Measurements from ENCODE around the gene ZBTB16.
"Not testable (repeated sequence)": the region's sequence is repeated elsewhere in the genome, so short reads cannot be mapped to it uniquely, and the experiment has no call there.

Gene ZBTB16

GRCh38 chr11:114047327-114047726, 12.2 kb upstream of the ZBTB16 start:
- DNase-seq: no peak

GRCh38 chr11:114049050-114049449, 10.5 kb upstream of the ZBTB16 start:
- no peak for DNase-seq

DNA sequence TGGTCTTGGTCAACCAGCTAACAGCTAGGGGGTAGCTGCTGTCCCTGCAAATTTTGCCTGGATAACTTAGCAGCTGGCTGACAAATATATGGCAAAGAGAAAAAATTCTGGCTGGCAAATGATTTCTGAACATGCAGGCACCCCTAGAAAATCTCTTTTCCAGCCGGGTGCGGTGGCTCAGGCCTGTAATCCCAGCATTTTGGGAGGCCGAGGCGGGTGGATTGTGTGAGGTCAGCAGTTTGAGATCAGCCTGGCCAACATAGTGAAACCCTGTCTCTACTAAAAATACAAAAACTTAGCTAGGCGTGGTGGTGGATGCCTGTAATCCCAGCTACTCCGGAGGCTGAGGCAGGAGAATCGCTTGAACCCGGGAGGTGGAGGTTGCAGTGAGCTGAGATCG, 9.7 kb upstream of the ZBTB16 start:
- not testable (repeated sequence) for DNase-seq

DNA sequence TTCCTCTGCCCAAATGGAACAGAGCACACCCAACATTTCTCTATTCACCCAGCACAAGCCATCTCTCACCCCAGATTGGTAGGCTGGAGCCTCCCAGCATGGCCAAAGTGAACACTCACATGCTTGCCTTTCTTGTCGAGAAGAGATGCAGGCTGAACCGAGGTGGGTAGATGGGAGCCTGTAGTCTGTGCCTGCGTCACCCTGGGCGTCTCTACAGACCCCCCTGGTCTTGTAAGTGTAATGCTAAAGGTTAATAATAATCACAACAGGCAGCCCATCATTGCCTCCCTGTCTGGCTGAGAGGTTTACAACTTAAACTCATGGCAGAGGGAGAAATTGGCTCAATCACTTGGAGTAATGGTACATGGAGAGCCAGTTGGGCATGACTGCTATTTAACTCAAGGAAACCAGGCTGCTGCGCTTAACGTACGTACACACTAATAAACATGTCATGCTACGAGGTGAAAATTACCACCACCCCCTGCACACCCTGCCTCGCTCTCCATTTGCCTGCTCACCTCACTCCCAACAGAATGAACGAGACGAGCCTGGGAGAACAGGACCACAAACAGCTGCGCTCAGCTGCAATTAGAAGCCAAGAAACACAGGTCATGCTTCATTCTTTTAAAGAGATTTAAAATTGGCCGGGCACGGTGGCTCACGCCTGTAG, 9.1 kb upstream of the ZBTB16 start:
- no peak for DNase-seq

GRCh38 chr11:114051558-114051957, 8.0 kb upstream of the ZBTB16 start:
- no peak for DNase-seq

- no peak for DNase-seq
Observed at GRCh38 chr11:114052160-114052559, 7.4 kb upstream of the ZBTB16 start.

GRCh38 chr11:114053406-114053805, 6.1 kb upstream of the ZBTB16 start:
- no peak for DNase-seq

DNA sequence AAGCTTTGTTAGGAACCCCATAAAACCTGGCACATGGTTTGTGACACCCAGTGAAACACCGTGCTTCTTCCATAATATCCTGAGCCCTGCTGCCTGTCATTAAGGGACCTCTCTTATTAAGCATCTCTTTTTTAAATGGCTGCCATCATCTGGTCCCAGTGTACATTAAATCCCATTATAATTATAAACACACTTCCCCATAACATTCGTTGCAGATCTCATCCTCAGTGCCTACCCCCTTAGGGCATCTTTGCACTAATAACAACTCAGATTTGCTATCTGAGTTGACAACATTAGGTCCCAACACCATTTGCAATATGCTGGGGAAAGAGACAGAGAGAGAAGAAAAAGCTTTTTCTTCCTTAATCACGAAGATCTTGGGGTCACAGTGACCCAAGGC, 4.7 kb upstream of the ZBTB16 start:
- no peak for DNase-seq

- DNase-seq: no peak
Observed at GRCh38 chr11:114056409-114056808, 3.1 kb upstream of the ZBTB16 start.

- no peak for DNase-seq
Observed at GRCh38 chr11:114057147-114057546, 2.4 kb upstream of the ZBTB16 start.

- DNase-seq: no peak
Observed at GRCh38 chr11:114057605-114058004, 1.9 kb upstream of the ZBTB16 start.

DNA sequence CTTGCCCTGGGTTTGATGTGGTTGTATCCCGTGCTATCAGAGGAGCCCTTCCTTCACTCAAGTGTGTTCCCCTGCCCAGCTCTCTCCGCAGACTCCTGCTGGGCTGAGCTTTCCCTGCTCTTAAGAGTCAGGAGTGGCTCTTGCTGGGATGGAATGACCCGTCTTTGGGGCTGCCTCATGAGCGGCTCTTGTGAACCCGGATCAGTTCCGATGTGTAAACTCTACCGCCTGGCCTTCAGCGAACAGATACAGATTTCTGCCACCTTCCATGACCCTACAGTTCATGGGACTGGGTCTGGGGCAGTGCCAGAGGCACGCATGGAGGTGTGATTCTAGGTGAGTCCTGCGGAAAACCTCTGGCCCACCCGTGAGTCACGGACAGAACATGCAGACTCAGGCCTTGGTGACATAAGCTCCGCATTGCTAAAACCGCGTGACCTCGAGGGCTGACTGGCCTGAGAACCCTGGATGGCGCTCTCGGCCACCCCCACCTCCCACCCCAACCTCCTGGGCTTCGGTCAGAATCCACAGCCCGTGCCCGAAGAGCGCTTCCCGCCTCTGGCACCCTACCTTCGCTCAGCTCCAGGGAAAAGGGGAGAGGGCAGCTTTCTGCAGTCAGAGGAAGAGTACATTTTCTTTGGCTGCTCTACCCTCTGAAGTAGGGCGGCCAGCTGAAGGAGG, 1.3 kb upstream of the ZBTB16 start:
- DNase-seq: no peak

- DNase-seq: no peak
Observed at GRCh38 chr11:114058871-114059277, 637 bp upstream of the ZBTB16 start.

DNA sequence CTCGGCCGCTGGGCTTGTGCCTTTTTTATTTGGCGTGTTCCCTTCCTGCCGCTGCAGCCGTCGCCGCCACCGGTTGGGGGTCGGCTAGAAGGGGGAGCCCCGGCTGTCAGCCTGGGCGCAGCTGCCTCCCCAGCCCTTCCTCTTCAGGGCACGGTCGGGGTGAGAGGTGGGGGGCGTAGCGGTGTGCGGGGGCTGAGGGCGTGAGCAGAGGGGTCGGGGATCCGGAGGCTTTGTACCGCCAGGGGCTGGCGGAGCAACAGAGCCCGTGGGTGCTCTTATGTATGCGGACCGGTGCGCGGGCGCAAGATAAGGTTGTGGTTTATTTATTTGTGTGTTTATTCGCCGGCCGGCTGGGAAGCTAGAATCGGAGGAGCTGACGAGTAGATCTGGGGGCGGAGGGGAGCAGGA, 477 bp downstream of the ZBTB16 start:
- DNase-seq: no peak

DNA sequence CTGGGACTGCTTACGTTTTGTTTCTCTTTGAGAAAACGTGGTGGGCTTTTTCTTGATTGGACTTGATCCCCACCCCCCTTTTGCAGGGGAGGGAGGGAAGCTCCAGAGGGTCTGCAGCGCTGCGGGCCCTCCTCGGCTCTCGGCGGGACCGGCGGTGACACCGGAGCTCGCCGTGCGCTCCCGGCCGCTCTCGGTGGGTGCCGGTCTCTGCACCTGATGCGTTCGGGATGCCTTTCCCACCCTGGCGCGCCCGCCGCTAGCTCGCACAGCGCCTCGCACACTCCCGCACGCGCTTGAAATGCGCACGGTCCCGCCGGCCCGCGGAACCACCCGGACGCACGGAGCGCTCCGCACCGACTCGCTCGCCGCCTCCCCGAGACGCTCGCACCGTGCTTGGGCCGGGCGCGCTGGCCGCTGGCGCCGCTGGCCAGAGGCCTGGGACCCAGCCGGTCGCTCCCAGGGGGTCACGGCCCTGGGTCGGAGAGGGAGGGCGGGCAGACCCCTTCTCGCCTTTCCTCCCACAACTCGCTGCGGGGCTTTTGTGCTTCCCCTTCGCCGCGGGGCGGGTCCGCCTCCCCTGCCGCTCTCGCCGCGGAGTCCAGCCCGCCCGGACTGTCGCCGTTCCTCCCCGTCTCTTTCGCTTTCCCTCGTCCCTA, 1.0 kb downstream of the ZBTB16 start:
- peak; percentile 71 for DNase-seq

DNA sequence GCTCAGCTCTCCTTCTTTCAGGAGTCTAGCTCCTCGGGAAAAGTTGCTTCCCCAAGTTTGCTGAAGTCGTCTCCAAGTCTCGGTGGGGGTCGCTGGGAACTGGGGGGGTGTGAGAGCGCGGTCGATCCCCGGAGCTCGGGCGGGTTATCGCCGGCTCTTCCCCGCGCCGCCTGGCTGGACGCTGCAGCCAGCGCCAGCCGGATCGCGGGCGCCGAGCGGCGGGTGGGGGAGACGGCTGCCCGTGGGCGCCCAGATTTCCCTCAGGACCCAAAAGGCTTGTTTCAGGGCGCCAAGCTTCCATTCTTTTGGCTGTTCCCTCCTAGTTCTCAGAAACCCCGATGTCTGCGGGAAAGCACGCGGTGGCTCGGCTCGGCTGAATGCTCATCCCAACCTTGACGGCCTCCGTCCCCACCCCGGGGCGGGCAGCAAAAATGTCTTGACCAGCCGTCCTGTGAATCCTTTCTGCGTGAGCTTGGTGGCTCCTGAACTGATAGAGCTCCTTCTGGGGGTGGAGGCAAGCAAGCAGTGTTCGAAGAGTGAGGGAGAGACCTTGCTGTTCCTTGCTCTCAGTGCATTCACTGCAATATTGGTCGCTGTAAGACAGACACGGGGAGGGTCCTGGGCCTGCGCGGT, 1.7 kb downstream of the ZBTB16 start:
- peak; percentile 70 for DNase-seq

DNA sequence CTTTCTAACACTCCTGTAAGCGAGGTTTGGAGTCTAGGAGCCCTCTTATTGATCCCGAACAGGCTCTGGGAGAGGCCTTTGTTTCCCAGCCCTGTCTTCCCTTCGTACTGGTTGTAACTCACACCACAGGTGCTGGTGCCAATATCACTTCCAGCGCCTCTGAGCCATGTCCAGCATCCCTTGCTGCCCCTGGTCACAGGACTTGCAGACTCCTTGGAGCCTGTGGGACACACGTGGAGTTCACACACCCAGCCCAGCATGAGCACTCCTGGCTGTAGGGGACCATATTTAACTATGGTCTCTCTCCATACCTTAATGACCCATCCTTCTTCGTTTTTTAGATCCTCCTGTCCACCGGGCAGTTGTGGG, 2.2 kb downstream of the ZBTB16 start:
- no peak for DNase-seq

DNA sequence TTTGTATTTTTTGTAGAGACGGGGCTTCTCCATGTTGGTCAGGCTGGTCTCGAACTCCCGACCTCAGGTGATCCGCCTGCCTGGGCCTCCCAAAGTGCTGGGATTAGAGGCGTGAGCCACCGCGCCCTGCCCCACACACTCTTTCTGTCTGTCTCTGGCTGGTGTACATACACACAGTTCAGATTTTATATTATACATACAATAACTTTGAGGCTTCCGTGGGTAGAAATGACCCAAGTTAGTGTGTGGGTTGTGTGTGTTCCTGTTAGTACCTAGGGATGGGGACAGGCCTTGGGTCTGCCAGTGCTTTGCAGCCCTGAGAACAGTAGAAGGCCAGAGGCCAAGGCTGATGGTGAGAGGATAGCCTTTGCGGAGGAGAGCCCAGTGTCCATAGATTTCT, 2.8 kb downstream of the ZBTB16 start:
- no peak for DNase-seq

DNA sequence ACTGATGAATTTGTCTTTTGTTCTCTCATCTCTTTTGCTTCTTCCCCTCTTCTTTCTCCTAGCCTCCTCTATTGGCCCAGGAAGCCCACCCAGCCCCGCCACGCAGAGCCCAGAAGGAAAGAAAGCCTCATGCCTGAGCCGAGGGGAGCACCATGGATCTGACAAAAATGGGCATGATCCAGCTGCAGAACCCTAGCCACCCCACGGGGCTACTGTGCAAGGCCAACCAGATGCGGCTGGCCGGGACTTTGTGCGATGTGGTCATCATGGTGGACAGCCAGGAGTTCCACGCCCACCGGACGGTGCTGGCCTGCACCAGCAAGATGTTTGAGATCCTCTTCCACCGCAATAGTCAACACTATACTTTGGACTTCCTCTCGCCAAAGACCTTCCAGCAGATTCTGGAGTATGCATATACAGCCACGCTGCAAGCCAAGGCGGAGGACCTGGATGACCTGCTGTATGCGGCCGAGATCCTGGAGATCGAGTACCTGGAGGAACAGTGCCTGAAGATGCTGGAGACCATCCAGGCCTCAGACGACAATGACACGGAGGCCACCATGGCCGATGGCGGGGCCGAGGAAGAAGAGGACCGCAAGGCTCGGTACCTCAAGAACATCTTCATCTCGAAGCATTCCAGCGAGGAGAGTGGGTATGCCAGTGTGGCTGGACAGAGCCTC, 3.8 kb downstream of the ZBTB16 start:
- DNase-seq: no peak

DNA sequence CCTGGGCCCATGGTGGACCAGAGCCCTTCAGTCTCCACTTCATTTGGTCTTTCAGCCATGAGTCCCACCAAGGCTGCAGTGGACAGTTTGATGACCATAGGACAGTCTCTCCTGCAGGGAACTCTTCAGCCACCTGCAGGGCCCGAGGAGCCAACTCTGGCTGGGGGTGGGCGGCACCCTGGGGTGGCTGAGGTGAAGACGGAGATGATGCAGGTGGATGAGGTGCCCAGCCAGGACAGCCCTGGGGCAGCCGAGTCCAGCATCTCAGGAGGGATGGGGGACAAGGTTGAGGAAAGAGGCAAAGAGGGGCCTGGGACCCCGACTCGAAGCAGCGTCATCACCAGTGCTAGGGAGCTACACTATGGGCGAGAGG, 4.3 kb downstream of the ZBTB16 start:
- DNase-seq: no peak

DNA sequence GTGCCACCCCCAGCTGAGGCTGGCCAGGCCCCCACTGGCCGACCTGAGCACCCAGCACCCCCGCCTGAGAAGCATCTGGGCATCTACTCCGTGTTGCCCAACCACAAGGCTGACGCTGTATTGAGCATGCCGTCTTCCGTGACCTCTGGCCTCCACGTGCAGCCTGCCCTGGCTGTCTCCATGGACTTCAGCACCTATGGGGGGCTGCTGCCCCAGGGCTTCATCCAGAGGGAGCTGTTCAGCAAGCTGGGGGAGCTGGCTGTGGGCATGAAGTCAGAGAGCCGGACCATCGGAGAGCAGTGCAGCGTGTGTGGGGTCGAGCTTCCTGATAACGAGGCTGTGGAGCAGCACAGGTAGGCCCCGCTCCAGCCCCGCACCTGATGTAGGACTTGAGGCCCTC, 4.7 kb downstream of the ZBTB16 start:
- DNase-seq: no peak

DNA sequence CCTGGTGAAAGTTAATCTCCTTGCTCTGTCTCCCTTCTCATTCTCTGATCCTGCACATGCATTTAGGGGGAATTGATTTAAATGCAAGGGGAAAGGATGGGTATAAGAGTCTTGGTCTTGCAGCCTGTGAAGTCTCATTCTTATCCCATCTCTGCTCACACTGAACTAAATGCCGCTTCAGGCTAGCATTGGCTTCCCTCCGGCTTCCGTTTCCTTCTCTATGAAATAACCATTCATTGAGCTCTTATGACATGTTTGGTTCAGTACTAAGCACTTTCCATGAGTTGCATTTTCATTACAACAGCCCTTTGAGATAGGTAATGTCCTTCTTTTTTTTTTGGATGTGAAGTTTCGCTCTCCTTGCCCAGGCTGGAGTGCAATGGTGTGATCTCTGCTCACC, 5.6 kb downstream of the ZBTB16 start:
- DNase-seq: no peak

DNA sequence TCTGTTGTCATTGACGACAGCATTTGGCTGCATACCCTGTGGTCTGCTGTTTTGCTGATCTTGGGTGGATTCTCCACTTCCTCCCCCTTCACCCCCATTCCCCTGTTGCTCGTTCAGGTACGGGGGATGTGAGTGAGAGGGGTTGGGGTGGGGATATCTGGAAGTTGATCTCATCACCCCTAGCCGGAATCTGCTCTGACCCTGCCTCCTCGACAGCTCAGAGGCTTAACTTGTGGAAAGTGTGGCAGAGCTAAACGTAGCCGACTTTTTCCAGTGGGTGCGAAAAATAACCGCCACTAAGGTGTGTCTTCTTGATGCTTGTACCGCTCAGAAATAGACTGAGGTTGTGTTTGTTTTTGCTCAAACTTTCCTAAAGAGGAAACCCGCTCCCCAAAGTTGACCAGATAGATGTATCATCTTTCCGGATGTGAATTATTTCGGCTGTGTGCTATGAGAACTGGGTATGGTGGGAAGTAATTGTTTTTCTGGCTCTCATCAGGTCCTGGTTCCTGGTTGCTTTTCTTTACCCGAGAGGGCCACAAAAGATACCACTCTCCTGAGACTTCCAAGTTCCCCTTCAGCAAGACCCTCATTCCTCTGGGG, 6.6 kb downstream of the ZBTB16 start:
- DNase-seq: no peak
